ENCODE data around the gene YDJC.

DNA sequence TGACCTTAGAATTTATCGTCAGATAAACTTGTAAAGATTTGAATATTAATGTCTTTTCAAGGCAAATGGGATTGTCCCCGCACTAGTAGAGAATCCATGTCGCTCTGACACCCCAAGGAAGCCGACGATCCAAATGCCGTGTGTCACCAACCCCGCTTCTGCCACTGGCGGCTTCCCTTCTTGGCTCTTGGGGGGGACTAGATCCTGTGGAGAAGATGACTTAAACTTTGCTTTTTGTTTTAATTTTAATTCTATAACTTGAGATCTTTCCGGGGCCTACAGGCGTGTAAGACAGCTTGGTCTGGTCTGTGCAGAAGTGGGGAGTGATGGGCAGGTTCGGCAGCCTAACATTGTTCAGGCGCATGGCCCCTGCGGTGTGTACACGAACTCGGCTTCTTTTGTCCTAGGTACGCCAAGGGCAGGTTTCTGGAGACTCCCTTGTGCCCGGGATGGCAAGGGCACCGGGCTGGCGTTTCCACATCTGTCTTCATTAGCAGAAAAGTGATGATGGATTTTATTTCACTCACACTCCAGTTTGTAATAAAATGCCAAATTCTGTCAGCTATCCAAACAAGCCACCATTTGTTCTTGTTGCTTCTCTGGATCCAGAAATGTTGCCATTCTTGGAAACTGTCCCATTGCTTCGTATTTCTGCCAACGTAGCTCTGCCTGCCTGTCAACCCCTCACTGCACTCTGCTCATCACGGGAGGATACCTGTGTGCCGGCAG, 6.7 kb downstream of the YDJC start:
- TF ChIP-seq, protein P1, sequence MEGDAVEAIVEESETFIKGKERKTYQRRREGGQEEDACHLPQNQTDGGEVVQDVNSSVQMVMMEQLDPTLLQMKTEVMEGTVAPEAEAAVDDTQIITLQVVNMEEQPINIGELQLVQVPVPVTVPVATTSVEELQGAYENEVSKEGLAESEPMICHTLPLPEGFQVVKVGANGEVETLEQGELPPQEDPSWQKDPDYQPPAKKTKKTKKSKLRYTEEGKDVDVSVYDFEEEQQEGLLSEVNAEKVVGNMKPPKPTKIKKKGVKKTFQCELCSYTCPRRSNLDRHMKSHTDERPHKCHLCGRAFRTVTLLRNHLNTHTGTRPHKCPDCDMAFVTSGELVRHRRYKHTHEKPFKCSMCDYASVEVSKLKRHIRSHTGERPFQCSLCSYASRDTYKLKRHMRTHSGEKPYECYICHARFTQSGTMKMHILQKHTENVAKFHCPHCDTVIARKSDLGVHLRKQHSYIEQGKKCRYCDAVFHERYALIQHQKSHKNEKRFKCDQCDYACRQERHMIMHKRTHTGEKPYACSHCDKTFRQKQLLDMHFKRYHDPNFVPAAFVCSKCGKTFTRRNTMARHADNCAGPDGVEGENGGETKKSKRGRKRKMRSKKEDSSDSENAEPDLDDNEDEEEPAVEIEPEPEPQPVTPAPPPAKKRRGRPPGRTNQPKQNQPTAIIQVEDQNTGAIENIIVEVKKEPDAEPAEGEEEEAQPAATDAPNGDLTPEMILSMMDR (conservative IDR thresholded peaks at IDR 0.05; ENCODE audit: low read depth, low read length), result no peak
- TF ChIP-seq POLR2A (IDR thresholded peaks at IDR 0.05; ENCODE audit: low read depth, low read length) (no peak), CEBPB (IDR thresholded peaks at IDR 0.05; ENCODE audit: low read depth, low read length) (no peak)

All from IMR-90 (cell line).